Keratinocyte (primary cell): Measurements from ENCODE around the gene HELZ2.

Experiments used
- CTCF ChIP-seq, 3 experiments: IDR thresholded peaks in 1 of 3; conservative IDR thresholded peaks in 1 of 3; optimal IDR thresholded peaks in 1 of 3; 2 replicates in 2 of 3; 3 replicates in 1 of 3; pipeline versions ENCODE3 to v1.5.1; 2011; ENCODE audit warnings: low read length in 3 of 3, mild to moderate bottlenecking in 3 of 3, moderate library complexity in 2 of 3, control low read depth in 1 of 3, inconsistent platforms in 1 of 3; ENCODE audit not compliant: insufficient read depth in 2 of 3; ENCODE audit errors: extremely low read depth in 1 of 3
- EZH2 ChIP-seq: IDR thresholded peaks from one replicate; pipeline ENCODE4 v1.6.1; 2012; ENCODE audit warnings: inconsistent platforms, mild to moderate bottlenecking, low read length, moderate library complexity

- TF ChIP-seq CTCF (optimal IDR thresholded peaks at IDR 0.05 in 1 of 3, IDR thresholded peaks at IDR 0.05 in 1 of 3, conservative IDR thresholded peaks at IDR 0.05 in 1 of 3; ENCODE audit: extremely low read depth in 1 of 3, insufficient read depth in 2 of 3, low read length in 3 of 3) (no peak), EZH2 (no peak)
These were observed 20.1 kb upstream of the HELZ2 start for GRCh38 chr20:63594043-63594561.
